RWPE2 (cell line): ENCODE results near the gene SPANXN3.

Experiments used
- ATAC-seq: fragments of 200-7000 bp; cut with Tn5 transposase; 3 replicates; pipeline ENCODE4 v1.9.1; 2021; ENCODE audit warnings: low read depth
- DNase-seq: peaks from one replicate; pipeline ENCODE4 v3.0.0-alpha.2; 2020; ENCODE audit warnings: low spot score
- H3K27ac ChIP-seq: fragments of 450-650 bp; 2 replicates; pipeline ENCODE4 v1.5.1; 2017; ENCODE audit warnings: mild to moderate bottlenecking; ENCODE audit not compliant: poor library complexity, severe bottlenecking
- H3K27me3 ChIP-seq: fragments of 250-450 bp; sonication (Bioruptor Pico); 2 replicates; pipeline ENCODE4 v1.5.1; 2021; ENCODE audit warnings: mild to moderate bottlenecking, moderate library complexity; ENCODE audit not compliant: insufficient read depth, poor library complexity, severe bottlenecking
- H3K36me3 ChIP-seq: fragments of 250-450 bp; sonication (Bioruptor Pico); 2 replicates; pipeline ENCODE4 v1.5.1; 2020; ENCODE audit warnings: low read depth, mild to moderate bottlenecking, moderate library complexity
- H3K4me1 ChIP-seq: fragments of 250-450 bp; sonication (Bioruptor Pico); 2 replicates; pipeline ENCODE4 v1.5.1; 2021; ENCODE audit warnings: mild to moderate bottlenecking, moderate library complexity; ENCODE audit not compliant: insufficient read depth, poor library complexity, severe bottlenecking
- H3K4me3 ChIP-seq: fragments of 250-450 bp; sonication (Bioruptor Pico); 2 replicates; pipeline ENCODE4 v1.5.1; 2021; ENCODE audit warnings: mild to moderate bottlenecking, moderate library complexity; ENCODE audit not compliant: severe bottlenecking
- H3K9me3 ChIP-seq: fragments of 250-450 bp; sonication (Bioruptor Pico); 2 replicates; pipeline ENCODE4 v1.5.1; 2021; ENCODE audit warnings: mild to moderate bottlenecking, moderate library complexity; ENCODE audit not compliant: severe bottlenecking
- CTCF ChIP-seq: fragments of 450-650 bp; IDR thresholded peaks from one replicate; pipeline ENCODE4 v1.5.1; 2017; ENCODE audit warnings: mild to moderate bottlenecking, moderate library complexity; ENCODE audit not compliant: poor library complexity, severe bottlenecking

SPANXN3 gene

GRCh38 chrX:143472347-143472938, 44.8 kb downstream of the SPANXN3 start:
- H3K27me3 ChIP-seq = no peaks in the 10 kb centered on the region
- H3K9me3 ChIP-seq = no peaks in the 10 kb centered on the region
- H3K4me3 ChIP-seq = no peak overlapping the region
- no peaks in the 10 kb centered on the region for H3K36me3 ChIP-seq
- H3K4me1 ChIP-seq = no peaks in the 10 kb centered on the region
- DNase-seq (no peak), ATAC-seq (no peak)
- H3K27ac ChIP-seq = no peak overlapping the region
- TF ChIP-seq CTCF = no peak

- ATAC-seq (no peak), DNase-seq (no peak)
- Histone ChIP-seq H3K4me1 (no peaks in the 10 kb centered on the region), H3K27ac (no peak overlapping the region), H3K36me3 (no peaks in the 10 kb centered on the region), H3K4me3 (no peak overlapping the region), H3K27me3 (no peaks in the 10 kb centered on the region), H3K9me3 (no peaks in the 10 kb centered on the region)
- TF ChIP-seq CTCF = no peak
Observed at GRCh38 chrX:143466130-143466529, 51.1 kb downstream of the SPANXN3 start.

GRCh38 chrX:143462696-143463095, 54.6 kb downstream of the SPANXN3 start:
- ATAC-seq (no peak), DNase-seq (no peak)
- H3K27me3 ChIP-seq = no peaks in the 10 kb centered on the region
- H3K4me3 ChIP-seq = no peak overlapping the region
- H3K27ac ChIP-seq = no peak overlapping the region
- H3K9me3 ChIP-seq = no peaks in the 10 kb centered on the region
- no peaks in the 10 kb centered on the region for H3K36me3 ChIP-seq
- no peak for TF ChIP-seq CTCF
- H3K4me1 ChIP-seq = no peaks in the 10 kb centered on the region

GRCh38 chrX:143461606-143462005, 55.7 kb downstream of the SPANXN3 start:
- no peaks in the 10 kb centered on the region for H3K36me3 ChIP-seq
- H3K27me3 ChIP-seq = no peaks in the 10 kb centered on the region
- ATAC-seq = no peak
- H3K27ac ChIP-seq = no peak overlapping the region
- no peak for TF ChIP-seq CTCF
- no peaks in the 10 kb centered on the region for H3K9me3 ChIP-seq
- DNase-seq = no peak
- H3K4me3 ChIP-seq = no peak overlapping the region
- H3K4me1 ChIP-seq = no peaks in the 10 kb centered on the region
